HG03439 (cell line): ENCODE data around the gene SORT1.

Experiments
- ATAC-seq: cut with Tn5 transposase; IDR thresholded peaks from one replicate; pipeline ENCODE4 v1.9.1; 2021; ENCODE audit warnings: mild to moderate bottlenecking, moderate library complexity; ENCODE audit not compliant: unreplicated experiment

SORT1 gene

GRCh38 chr1:109263597-109264378 is 133.9 kb downstream of the SORT1 start:
- peak; percentile 69 for ATAC-seq

GRCh38 chr1:109263234-109263596 is 134.5 kb downstream of the SORT1 start:
- no peak for ATAC-seq

- no peak for ATAC-seq
These were observed 135.3 kb downstream of the SORT1 start for GRCh38 chr1:109262231-109263055.

DNA sequence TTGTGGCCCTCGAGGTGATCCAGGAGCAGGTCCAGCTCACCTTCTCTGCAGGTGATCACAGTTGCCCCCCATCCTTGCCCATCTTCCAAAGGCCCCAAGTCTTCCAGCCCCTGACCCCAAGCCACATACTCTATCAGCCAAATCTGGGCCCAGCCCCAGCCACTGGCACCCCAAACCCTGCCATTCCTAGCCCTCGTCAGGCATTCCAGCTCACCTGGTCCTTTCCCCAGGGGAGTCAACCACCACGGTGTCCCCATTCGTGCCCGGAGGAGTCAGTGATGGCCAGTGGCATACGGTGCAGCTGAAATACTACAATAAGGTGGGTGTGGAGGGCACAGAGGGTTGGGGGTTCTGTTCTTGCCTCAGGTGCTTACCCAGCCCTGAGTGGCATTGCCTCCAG is 136.1 kb downstream of the SORT1 start:
- ATAC-seq, result no peak

DNA sequence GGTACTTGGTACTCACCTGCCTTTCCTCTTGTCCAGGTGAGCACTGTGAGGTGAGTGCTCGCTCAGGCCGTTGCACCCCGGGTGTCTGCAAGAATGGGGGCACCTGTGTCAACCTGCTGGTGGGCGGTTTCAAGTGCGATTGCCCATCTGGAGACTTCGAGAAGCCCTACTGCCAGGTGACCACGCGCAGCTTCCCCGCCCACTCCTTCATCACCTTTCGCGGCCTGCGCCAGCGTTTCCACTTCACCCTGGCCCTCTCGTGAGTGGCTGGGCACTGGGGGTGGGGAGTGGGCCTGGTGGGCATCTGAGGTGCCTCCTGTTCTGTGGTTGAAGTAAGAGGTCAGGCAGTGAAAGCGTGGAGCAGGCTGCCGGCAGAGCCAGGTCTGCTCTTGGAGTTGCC is 136.7 kb downstream of the SORT1 start:
- no peak for ATAC-seq

DNA sequence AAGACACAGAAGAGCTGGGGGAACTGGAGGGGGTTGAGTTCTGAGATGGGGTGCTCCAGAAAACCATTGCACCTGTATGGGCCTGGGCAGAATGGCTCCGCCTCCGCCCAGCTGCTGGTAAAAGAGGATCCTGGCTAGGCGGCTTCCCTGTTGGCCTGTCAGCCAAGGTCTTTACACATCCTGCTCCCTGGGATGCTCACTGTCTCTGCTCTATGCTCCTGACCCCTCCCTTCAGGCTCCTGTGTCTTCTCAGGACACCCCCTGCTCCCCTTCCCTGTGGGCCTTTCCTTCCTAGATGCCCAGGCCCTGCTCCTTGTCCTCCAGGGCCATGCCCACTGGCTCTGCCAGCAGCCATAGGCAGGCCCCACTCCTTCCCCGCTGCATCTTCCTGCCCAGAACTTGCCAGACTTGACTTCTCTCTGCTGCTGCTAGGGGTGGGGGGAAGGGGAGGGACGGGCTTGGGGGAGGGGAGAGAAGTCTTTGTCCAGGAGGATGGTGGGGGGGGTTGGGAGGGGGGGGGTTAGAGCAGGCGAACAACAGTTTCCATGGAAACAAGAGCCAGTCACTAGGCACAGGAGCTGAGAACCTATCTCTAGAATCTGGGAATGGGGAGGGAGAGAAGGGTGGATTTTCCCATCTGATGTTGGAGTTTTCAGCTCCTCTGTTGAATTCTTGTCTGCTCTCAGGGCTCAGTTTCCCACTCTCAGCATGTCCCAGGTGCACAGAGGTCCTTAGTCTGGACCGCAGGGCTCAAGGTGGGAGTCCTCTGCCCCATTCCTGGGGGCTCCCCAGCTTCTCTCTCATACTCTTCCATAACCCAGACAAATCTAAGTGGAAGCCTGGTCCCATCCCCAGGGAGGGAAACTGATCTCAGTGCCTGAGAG is 137.8 kb downstream of the SORT1 start:
- ATAC-seq, result no peak
